GM23338 (cell line): ENCODE results near the gene DAAM2. TPM values are rescaled to one million over a fixed set of nuclear protein-coding genes. Genes with fewer than 3 reads are reported as not detected.

Experiments used
- ATAC-seq: fragments of 200-7000 bp; cut with Tn5 transposase; 3 replicates; pipeline ENCODE4 v1.9.1; 2020
- DNase-seq: peaks from one replicate; pipeline ENCODE4 v3.0.0-alpha.2; 2015; ENCODE audit warnings: low spot score
- H2AFZ ChIP-seq: fragments of 200-600 bp; sonication (generic); 2 replicates; pipeline ENCODE4 v1.8.0; 2016; ENCODE audit warnings: antibody characterized with exemption, mild to moderate bottlenecking, moderate library complexity
- H3F3A ChIP-seq: fragments of 200-600 bp; sonication (generic); replicated peaks from 2 replicates; pipeline ENCODE4 v1.8.0; 2017; ENCODE audit warnings: antibody characterized with exemption, mixed run types, low read depth
- H3K27ac ChIP-seq: fragments of 200-600 bp; sonication (generic); 2 replicates; pipeline ENCODE4 v1.6.1; 2016; ENCODE audit warnings: low read depth
- H3K27me3 ChIP-seq: fragments of 200-600 bp; sonication (generic); 2 replicates; pipeline ENCODE4 v1.8.0; 2016; ENCODE audit warnings: mild to moderate bottlenecking, mixed run types, moderate library complexity; ENCODE audit not compliant: insufficient read depth
- H3K36me3 ChIP-seq: fragments of 200-600 bp; sonication (generic); 2 replicates; pipeline ENCODE4 v1.8.0; 2016; ENCODE audit warnings: mild to moderate bottlenecking; ENCODE audit not compliant: insufficient read depth
- H3K4me1 ChIP-seq: fragments of 200-600 bp; sonication (generic); 2 replicates; pipeline ENCODE4 v1.8.0; 2016; ENCODE audit warnings: mild to moderate bottlenecking, moderate library complexity; ENCODE audit not compliant: insufficient read depth
- H3K4me2 ChIP-seq: fragments of 200-600 bp; sonication (generic); 2 replicates; pipeline ENCODE4 v1.7.1; 2017; ENCODE audit warnings: mixed run types
- H3K4me3 ChIP-seq: fragments of 200-600 bp; sonication (generic); 2 replicates; pipeline ENCODE4 v1.6.1; 2016; ENCODE audit warnings: mixed run types
- H3K79me2 ChIP-seq: fragments of 200-600 bp; sonication (generic); replicated peaks from 2 replicates; pipeline ENCODE4 v1.8.0; 2017; ENCODE audit warnings: mild to moderate bottlenecking; ENCODE audit not compliant: insufficient read depth
- H3K9me2 ChIP-seq: fragments of 200-600 bp; sonication (generic); 2 replicates; pipeline ENCODE4 v1.8.0; 2017; ENCODE audit not compliant: insufficient read depth
- H4K20me1 ChIP-seq: fragments of 200-600 bp; sonication (generic); replicated peaks from 2 replicates; pipeline ENCODE4 v1.8.0; 2017; ENCODE audit warnings: mild to moderate bottlenecking; ENCODE audit not compliant: insufficient read depth
- H3K27ac Mint-ChIP-seq: 2 replicates; pipeline ENCODE4 v1.8.0; 2020; ENCODE audit warnings: inconsistent platforms, mild to moderate bottlenecking, moderate library complexity, mixed read lengths
- H3K27me3 Mint-ChIP-seq: 3 replicates; pipeline ENCODE4 v1.8.0; 2022; ENCODE audit warnings: low read depth, mild to moderate bottlenecking, moderate library complexity, mixed read lengths, inconsistent platforms; ENCODE audit not compliant: insufficient read depth, poor library complexity
- H3K36me3 Mint-ChIP-seq: 3 replicates; pipeline ENCODE4 v1.8.0; 2021; ENCODE audit warnings: low read depth, mild to moderate bottlenecking, inconsistent platforms, moderate library complexity, mixed read lengths
- H3K4me1 Mint-ChIP-seq: 3 replicates; pipeline ENCODE4 v1.8.0; 2020; ENCODE audit warnings: mild to moderate bottlenecking, inconsistent platforms, mixed read lengths
- H3K4me3 Mint-ChIP-seq: 3 replicates; pipeline ENCODE4 v1.8.0; 2021; ENCODE audit warnings: moderate library complexity, mild to moderate bottlenecking, inconsistent platforms, mixed read lengths
- H3K9me3 Mint-ChIP-seq: 3 replicates; pipeline ENCODE4 v1.8.0; 2020; ENCODE audit warnings: moderate library complexity, mild to moderate bottlenecking, inconsistent platforms, mixed read lengths
- CREB1 ChIP-seq: fragments of 250-450 bp; sonication (Bioruptor Pico); IDR thresholded peaks from 2 replicates; pipeline ENCODE4 v1.5.0; 2020; ENCODE audit warnings: low read depth, mild to moderate bottlenecking, moderate library complexity
- EZH2 ChIP-seq: fragments of 200-600 bp; sonication (generic); IDR thresholded peaks from one replicate; pipeline ENCODE4 v1.8.0; 2017; ENCODE audit warnings: antibody characterized with exemption, mild to moderate bottlenecking, low read depth; ENCODE audit not compliant: unreplicated experiment
- EZH2phosphoT487 ChIP-seq: fragments of 200-600 bp; sonication (generic); IDR thresholded peaks from one replicate; pipeline ENCODE4 v1.8.1; 2018; ENCODE audit warnings: antibody characterized with exemption; ENCODE audit not compliant: unreplicated experiment
- JUNB ChIP-seq: IDR thresholded peaks from one replicate; pipeline ENCODE4 v1.6.1; 2016; ENCODE audit warnings: antibody characterized with exemption; ENCODE audit not compliant: unreplicated experiment
- NANOG ChIP-seq: IDR thresholded peaks from 2 replicates; pipeline ENCODE4 v1.6.1; 2016; ENCODE audit warnings: antibody characterized with exemption, borderline replicate concordance
- POLR2AphosphoS5 ChIP-seq: IDR thresholded peaks from 2 replicates; pipeline ENCODE4 v1.6.1; 2016; ENCODE audit warnings: antibody characterized with exemption, low read depth
- STAT1 ChIP-seq: IDR thresholded peaks from one replicate; pipeline ENCODE4 v1.6.1; 2016; ENCODE audit warnings: antibody characterized with exemption; ENCODE audit not compliant: unreplicated experiment
- ZNF114 ChIP-seq: fragments of 250-450 bp; sonication (Bioruptor Pico); IDR thresholded peaks from 2 replicates; pipeline ENCODE4 v1.5.0; 2020; ENCODE audit warnings: mild to moderate bottlenecking, moderate library complexity
- ZNF331 ChIP-seq: fragments of 250-450 bp; sonication (Bioruptor Pico); IDR thresholded peaks from 2 replicates; pipeline ENCODE4 v1.5.0; 2020; ENCODE audit warnings: low read depth, mild to moderate bottlenecking, moderate library complexity
- polyA plus RNA-seq: library from polyadenylated mRNA; unstranded; fragments of >200 nt; fragmentation: Nextera tagmentation; extraction: Ambion mirVana; gene quantifications from 2 replicates; pipeline ENCODE4 v1.2.1, GENCODE V29; 2016
- total RNA-seq: library from RNA; depleted of rRNA; stranded (reverse); fragments of >200 nt; shearing (Covaris generic); gene quantifications from 2 replicates; pipeline ENCODE4 v1.2.3, GENCODE V29; 2014
- TF ChIP-seq, protein P1 (sequence below): IDR thresholded peaks from one replicate; pipeline ENCODE4 v1.6.1; 2018; ENCODE audit warnings: antibody characterized with exemption; ENCODE audit not compliant: unreplicated experiment
- TF ChIP-seq, protein P2 (sequence below): IDR thresholded peaks from 2 replicates; pipeline ENCODE4 v1.6.1; 2016; ENCODE audit warnings: antibody characterized with exemption
- TF ChIP-seq, protein P3 (sequence below): fragments of 250-450 bp; sonication (Bioruptor Pico); IDR thresholded peaks from 2 replicates; pipeline ENCODE4 v1.5.0; 2020; ENCODE audit warnings: mild to moderate bottlenecking, moderate library complexity
- TF ChIP-seq, protein P4 (sequence below), 2 experiments: fragments of 200-600 bp in 1 of 2; sonication (generic) in 1 of 2; conservative IDR thresholded peaks; 2 replicates each; pipeline versions ENCODE4 v1.5.1 to v1.6.1; 2016 to 2017; ENCODE audit warnings: antibody characterized with exemption in 2 of 2, low read depth in 2 of 2, mild to moderate bottlenecking in 2 of 2, moderate library complexity in 1 of 2

DAAM2 gene
- total and polyA plus RNA-seq, 2 experiments from 2014 or later, result 1.4 to 4.9 TPM

DNA sequence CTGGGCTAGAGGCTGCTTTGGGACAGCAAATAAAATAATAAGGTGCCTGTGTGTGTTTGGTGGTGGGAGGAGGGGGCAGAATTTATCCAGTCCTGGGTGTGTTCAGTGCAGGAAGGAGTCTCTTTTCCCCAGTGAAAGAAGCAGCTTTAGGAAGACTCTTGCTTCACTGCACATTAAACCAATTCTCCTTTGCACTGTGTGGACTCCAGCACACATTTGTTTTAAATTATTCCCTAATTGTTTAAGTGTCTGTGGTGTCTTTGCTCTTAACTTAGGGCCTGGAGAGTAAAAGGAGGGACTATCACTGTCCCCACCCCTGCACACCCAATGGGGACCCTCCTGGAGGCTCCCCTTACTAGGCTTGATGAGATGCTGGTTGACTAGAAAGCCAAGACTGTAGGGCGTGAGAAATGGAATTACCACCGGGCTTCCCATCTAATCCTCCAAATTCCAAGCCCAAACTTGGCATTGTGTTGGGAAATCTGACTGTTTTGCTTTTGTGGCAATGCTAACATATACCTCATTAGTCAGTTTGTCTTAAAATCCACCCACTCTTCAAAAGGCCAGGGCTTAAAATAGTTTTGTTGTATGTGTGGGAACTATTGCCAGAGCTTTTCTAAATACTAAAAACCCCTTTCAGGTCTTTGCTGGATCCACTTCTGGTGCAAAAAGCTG, 13.5 kb upstream of the DAAM2 start:
- H3K9me3 Mint-ChIP-seq, result no peaks in the 10 kb centered on the region; the same call in 2 of the 3 replicates
- no peak overlapping the region for H3K4me3 Mint-ChIP-seq
- no peak for ATAC-seq
- H3K4me1 Mint-ChIP-seq, result peaks cover 18% of the 10 kb centered on the region; the same call in 2 of the 3 replicates
- TF ChIP-seq NANOG (no peak), STAT1 (no peak), EZH2phosphoT487 (no peak), POLR2AphosphoS5 (no peak), ZNF114 (CRISPR knock-in tag) (no peak), CREB1 (CRISPR knock-in tag) (no peak), ZNF331 (CRISPR knock-in tag) (no peak), EZH2 (no peak), JUNB (no peak)
- TF ChIP-seq, protein P1, sequence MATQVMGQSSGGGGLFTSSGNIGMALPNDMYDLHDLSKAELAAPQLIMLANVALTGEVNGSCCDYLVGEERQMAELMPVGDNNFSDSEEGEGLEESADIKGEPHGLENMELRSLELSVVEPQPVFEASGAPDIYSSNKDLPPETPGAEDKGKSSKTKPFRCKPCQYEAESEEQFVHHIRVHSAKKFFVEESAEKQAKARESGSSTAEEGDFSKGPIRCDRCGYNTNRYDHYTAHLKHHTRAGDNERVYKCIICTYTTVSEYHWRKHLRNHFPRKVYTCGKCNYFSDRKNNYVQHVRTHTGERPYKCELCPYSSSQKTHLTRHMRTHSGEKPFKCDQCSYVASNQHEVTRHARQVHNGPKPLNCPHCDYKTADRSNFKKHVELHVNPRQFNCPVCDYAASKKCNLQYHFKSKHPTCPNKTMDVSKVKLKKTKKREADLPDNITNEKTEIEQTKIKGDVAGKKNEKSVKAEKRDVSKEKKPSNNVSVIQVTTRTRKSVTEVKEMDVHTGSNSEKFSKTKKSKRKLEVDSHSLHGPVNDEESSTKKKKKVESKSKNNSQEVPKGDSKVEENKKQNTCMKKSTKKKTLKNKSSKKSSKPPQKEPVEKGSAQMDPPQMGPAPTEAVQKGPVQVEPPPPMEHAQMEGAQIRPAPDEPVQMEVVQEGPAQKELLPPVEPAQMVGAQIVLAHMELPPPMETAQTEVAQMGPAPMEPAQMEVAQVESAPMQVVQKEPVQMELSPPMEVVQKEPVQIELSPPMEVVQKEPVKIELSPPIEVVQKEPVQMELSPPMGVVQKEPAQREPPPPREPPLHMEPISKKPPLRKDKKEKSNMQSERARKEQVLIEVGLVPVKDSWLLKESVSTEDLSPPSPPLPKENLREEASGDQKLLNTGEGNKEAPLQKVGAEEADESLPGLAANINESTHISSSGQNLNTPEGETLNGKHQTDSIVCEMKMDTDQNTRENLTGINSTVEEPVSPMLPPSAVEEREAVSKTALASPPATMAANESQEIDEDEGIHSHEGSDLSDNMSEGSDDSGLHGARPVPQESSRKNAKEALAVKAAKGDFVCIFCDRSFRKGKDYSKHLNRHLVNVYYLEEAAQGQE, result no peak
- TF ChIP-seq, protein P2, sequence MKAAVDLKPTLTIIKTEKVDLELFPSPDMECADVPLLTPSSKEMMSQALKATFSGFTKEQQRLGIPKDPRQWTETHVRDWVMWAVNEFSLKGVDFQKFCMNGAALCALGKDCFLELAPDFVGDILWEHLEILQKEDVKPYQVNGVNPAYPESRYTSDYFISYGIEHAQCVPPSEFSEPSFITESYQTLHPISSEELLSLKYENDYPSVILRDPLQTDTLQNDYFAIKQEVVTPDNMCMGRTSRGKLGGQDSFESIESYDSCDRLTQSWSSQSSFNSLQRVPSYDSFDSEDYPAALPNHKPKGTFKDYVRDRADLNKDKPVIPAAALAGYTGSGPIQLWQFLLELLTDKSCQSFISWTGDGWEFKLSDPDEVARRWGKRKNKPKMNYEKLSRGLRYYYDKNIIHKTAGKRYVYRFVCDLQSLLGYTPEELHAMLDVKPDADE, result no peak
- TF ChIP-seq, protein P3, sequence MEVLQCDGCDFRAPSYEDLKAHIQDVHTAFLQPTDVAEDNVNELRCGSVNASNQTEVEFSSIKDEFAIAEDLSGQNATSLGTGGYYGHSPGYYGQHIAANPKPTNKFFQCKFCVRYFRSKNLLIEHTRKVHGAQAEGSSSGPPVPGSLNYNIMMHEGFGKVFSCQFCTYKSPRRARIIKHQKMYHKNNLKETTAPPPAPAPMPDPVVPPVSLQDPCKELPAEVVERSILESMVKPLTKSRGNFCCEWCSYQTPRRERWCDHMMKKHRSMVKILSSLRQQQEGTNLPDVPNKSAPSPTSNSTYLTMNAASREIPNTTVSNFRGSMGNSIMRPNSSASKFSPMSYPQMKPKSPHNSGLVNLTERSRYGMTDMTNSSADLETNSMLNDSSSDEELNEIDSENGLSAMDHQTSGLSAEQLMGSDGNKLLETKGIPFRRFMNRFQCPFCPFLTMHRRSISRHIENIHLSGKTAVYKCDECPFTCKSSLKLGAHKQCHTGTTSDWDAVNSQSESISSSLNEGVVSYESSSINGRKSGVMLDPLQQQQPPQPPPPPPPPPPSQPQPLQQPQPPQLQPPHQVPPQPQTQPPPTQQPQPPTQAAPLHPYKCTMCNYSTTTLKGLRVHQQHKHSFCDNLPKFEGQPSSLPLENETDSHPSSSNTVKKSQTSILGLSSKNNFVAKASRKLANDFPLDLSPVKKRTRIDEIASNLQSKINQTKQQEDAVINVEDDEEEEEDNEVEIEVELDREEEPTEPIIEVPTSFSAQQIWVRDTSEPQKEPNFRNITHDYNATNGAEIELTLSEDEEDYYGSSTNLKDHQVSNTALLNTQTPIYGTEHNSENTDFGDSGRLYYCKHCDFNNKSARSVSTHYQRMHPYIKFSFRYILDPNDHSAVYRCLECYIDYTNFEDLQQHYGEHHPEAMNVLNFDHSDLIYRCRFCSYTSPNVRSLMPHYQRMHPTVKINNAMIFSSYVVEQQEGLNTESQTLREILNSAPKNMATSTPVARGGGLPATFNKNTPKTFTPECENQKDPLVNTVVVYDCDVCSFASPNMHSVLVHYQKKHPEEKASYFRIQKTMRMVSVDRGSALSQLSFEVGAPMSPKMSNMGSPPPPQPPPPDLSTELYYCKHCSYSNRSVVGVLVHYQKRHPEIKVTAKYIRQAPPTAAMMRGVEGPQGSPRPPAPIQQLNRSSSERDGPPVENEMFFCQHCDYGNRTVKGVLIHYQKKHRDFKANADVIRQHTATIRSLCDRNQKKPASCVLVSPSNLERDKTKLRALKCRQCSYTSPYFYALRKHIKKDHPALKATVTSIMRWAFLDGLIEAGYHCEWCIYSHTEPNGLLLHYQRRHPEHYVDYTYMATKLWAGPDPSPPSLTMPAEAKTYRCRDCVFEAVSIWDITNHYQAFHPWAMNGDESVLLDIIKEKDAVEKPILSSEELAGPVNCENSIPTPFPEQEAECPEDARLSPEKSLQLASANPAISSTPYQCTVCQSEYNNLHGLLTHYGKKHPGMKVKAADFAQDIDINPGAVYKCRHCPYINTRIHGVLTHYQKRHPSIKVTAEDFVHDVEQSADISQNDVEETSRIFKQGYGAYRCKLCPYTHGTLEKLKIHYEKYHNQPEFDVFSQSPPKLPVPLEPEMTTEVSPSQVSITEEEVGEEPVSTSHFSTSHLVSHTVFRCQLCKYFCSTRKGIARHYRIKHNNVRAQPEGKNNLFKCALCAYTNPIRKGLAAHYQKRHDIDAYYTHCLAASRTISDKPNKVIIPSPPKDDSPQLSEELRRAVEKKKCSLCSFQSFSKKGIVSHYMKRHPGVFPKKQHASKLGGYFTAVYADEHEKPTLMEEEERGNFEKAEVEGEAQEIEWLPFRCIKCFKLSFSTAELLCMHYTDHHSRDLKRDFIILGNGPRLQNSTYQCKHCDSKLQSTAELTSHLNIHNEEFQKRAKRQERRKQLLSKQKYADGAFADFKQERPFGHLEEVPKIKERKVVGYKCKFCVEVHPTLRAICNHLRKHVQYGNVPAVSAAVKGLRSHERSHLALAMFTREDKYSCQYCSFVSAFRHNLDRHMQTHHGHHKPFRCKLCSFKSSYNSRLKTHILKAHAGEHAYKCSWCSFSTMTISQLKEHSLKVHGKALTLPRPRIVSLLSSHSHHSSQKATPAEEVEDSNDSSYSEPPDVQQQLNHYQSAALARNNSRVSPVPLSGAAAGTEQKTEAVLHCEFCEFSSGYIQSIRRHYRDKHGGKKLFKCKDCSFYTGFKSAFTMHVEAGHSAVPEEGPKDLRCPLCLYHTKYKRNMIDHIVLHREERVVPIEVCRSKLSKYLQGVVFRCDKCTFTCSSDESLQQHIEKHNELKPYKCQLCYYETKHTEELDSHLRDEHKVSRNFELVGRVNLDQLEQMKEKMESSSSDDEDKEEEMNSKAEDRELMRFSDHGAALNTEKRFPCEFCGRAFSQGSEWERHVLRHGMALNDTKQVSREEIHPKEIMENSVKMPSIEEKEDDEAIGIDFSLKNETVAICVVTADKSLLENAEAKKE (CRISPR knock-in tag), result no peak
- TF ChIP-seq, protein P4, sequence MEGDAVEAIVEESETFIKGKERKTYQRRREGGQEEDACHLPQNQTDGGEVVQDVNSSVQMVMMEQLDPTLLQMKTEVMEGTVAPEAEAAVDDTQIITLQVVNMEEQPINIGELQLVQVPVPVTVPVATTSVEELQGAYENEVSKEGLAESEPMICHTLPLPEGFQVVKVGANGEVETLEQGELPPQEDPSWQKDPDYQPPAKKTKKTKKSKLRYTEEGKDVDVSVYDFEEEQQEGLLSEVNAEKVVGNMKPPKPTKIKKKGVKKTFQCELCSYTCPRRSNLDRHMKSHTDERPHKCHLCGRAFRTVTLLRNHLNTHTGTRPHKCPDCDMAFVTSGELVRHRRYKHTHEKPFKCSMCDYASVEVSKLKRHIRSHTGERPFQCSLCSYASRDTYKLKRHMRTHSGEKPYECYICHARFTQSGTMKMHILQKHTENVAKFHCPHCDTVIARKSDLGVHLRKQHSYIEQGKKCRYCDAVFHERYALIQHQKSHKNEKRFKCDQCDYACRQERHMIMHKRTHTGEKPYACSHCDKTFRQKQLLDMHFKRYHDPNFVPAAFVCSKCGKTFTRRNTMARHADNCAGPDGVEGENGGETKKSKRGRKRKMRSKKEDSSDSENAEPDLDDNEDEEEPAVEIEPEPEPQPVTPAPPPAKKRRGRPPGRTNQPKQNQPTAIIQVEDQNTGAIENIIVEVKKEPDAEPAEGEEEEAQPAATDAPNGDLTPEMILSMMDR (conservative IDR thresholded peaks at IDR 0.05; ENCODE audit: low read depth in 2 of 2), result no peak
- Histone ChIP-seq H4K20me1 (no peaks in the 10 kb centered on the region), H3K27ac (no peak overlapping the region), H2AFZ (no peak overlapping the region), H3K79me2 (no peaks in the 10 kb centered on the region), H3K4me3 (no peak overlapping the region), H3K9me2 (0 out of 2 replicates have a peak, but pooled peaks cover 9% of the 10 kb centered on the region), H3K4me2 (no peak overlapping the region), H3F3A (no peaks in the 10 kb centered on the region), H3K36me3 (no peaks in the 10 kb centered on the region), H3K4me1 (peaks cover 11% of the 10 kb centered on the region), H3K27me3 (no peaks in the 10 kb centered on the region)
- H3K27me3 Mint-ChIP-seq, result no peaks in the 10 kb centered on the region
- no peak for DNase-seq
- H3K27ac Mint-ChIP-seq, result no peak overlapping the region
- no peaks in the 10 kb centered on the region for H3K36me3 Mint-ChIP-seq
